Measurements from ENCODE around the gene RTP3.
"Not testable (repeated sequence)": the region's sequence is repeated elsewhere in the genome, so short reads cannot be mapped to it uniquely, and the experiment has no call there.

RTP3 gene

GRCh38 chr3:46504789-46505188, 7.0 kb downstream of the RTP3 start:
- no peaks in the 10 kb centered on the region for H3K4me1 ChIP-seq (ENCODE audit: insufficient read depth, low read length)
- no peaks in the 10 kb centered on the region for H3K27me3 ChIP-seq (ENCODE audit: insufficient read depth, low read length)

GRCh38 chr3:46505953-46506352, 8.2 kb downstream of the RTP3 start:
- Histone ChIP-seq H2AFZ (ENCODE audit: low read depth, low read length) (no peak overlapping the region), H3K27me3 (ENCODE audit: insufficient read depth, low read length) (no peaks in the 10 kb centered on the region), H3K9me3 (ENCODE audit: low read length) (no peaks in the 10 kb centered on the region), H3K36me3 (ENCODE audit: insufficient read depth, low read length) (no peaks in the 10 kb centered on the region), H3K4me3 (ENCODE audit: low read length) (no peak overlapping the region), H3K4me1 (ENCODE audit: insufficient read depth, low read length) (no peaks in the 10 kb centered on the region)

More at GRCh38 chr3:46504789-46505188, 7.0 kb downstream of the RTP3 start:
- Histone ChIP-seq H3K4me3 (ENCODE audit: low read length) (no peak overlapping the region), H3K9me3 (ENCODE audit: low read length) (no peaks in the 10 kb centered on the region), H2AFZ (ENCODE audit: low read depth, low read length) (no peak overlapping the region), H3K36me3 (ENCODE audit: insufficient read depth, low read length) (no peaks in the 10 kb centered on the region)

GRCh38 chr3:46506526-46506925, 8.8 kb downstream of the RTP3 start:
- no peak overlapping the region for H2AFZ ChIP-seq (ENCODE audit: low read depth, low read length)

GRCh38 chr3:46508850-46509591, 11.2 kb downstream of the RTP3 start:
- H3K4me3 ChIP-seq (ENCODE audit: low read length): no peak overlapping the region
- H3K4me1 ChIP-seq (ENCODE audit: insufficient read depth, low read length): no peaks in the 10 kb centered on the region
- no peaks in the 10 kb centered on the region for H3K9me3 ChIP-seq (ENCODE audit: low read length)
- no peaks in the 10 kb centered on the region for H3K27me3 ChIP-seq (ENCODE audit: insufficient read depth, low read length)
- H2AFZ ChIP-seq (ENCODE audit: low read depth, low read length): no peak overlapping the region
- no peaks in the 10 kb centered on the region for H3K36me3 ChIP-seq (ENCODE audit: insufficient read depth, low read length)

More at GRCh38 chr3:46506526-46506925, 8.8 kb downstream of the RTP3 start:
- no peaks in the 10 kb centered on the region for H3K4me1 ChIP-seq (ENCODE audit: insufficient read depth, low read length)
- no peaks in the 10 kb centered on the region for H3K9me3 ChIP-seq (ENCODE audit: low read length)
- H3K36me3 ChIP-seq (ENCODE audit: insufficient read depth, low read length): no peaks in the 10 kb centered on the region
- H3K4me3 ChIP-seq (ENCODE audit: low read length): no peak overlapping the region
- no peaks in the 10 kb centered on the region for H3K27me3 ChIP-seq (ENCODE audit: insufficient read depth, low read length)

GRCh38 chr3:46509661-46510187, 11.9 kb downstream of the RTP3 start:
- Histone ChIP-seq H3K4me3 (ENCODE audit: low read length) (no peak overlapping the region), H3K4me1 (ENCODE audit: insufficient read depth, low read length) (no peaks in the 10 kb centered on the region), H3K27me3 (ENCODE audit: insufficient read depth, low read length) (no peaks in the 10 kb centered on the region), H2AFZ (ENCODE audit: low read depth, low read length) (no peak overlapping the region), H3K36me3 (ENCODE audit: insufficient read depth, low read length) (no peaks in the 10 kb centered on the region), H3K9me3 (ENCODE audit: low read length) (no peaks in the 10 kb centered on the region)

- H3K36me3 ChIP-seq (ENCODE audit: insufficient read depth, low read length): no peaks in the 10 kb centered on the region
- no peaks in the 10 kb centered on the region for H3K27me3 ChIP-seq (ENCODE audit: insufficient read depth, low read length)
- no peak overlapping the region for H2AFZ ChIP-seq (ENCODE audit: low read depth, low read length)
- no peaks in the 10 kb centered on the region for H3K4me1 ChIP-seq (ENCODE audit: insufficient read depth, low read length)
- H3K9me3 ChIP-seq (ENCODE audit: low read length): no peaks in the 10 kb centered on the region
- no peak overlapping the region for H3K4me3 ChIP-seq (ENCODE audit: low read length)
These were observed 14.5 kb downstream of the RTP3 start for GRCh38 chr3:46512191-46512749.

GRCh38 chr3:46516521-46516920, 18.7 kb downstream of the RTP3 start:
- Histone ChIP-seq H3K4me3 (ENCODE audit: low read length) (no peak overlapping the region), H3K4me1 (ENCODE audit: insufficient read depth, low read length) (no peaks in the 10 kb centered on the region), H2AFZ (ENCODE audit: low read depth, low read length) (no peak overlapping the region)

GRCh38 chr3:46517016-46517783, 19.4 kb downstream of the RTP3 start:
- no peak overlapping the region for H3K4me3 ChIP-seq (ENCODE audit: low read length)
- H2AFZ ChIP-seq (ENCODE audit: low read depth, low read length): no peak overlapping the region
- H3K27me3 ChIP-seq (ENCODE audit: insufficient read depth, low read length): no peaks in the 10 kb centered on the region
- no peaks in the 10 kb centered on the region for H3K4me1 ChIP-seq (ENCODE audit: insufficient read depth, low read length)
- H3K9me3 ChIP-seq (ENCODE audit: low read length): no peaks in the 10 kb centered on the region
- no peaks in the 10 kb centered on the region for H3K36me3 ChIP-seq (ENCODE audit: insufficient read depth, low read length)

More at GRCh38 chr3:46516521-46516920, 18.7 kb downstream of the RTP3 start:
- Histone ChIP-seq H3K27me3 (ENCODE audit: insufficient read depth, low read length) (no peaks in the 10 kb centered on the region), H3K9me3 (ENCODE audit: low read length) (no peaks in the 10 kb centered on the region), H3K36me3 (ENCODE audit: insufficient read depth, low read length) (no peaks in the 10 kb centered on the region)

GRCh38 chr3:46517784-46518181, 20.0 kb downstream of the RTP3 start:
- Histone ChIP-seq H2AFZ (ENCODE audit: low read depth, low read length) (no peak overlapping the region), H3K9me3 (ENCODE audit: low read length) (no peaks in the 10 kb centered on the region), H3K4me1 (ENCODE audit: insufficient read depth, low read length) (no peaks in the 10 kb centered on the region), H3K4me3 (ENCODE audit: low read length) (no peak overlapping the region), H3K36me3 (ENCODE audit: insufficient read depth, low read length) (no peaks in the 10 kb centered on the region), H3K27me3 (ENCODE audit: insufficient read depth, low read length) (no peaks in the 10 kb centered on the region)

GRCh38 chr3:46519952-46520351, 22.2 kb downstream of the RTP3 start:
- H3K4me3 ChIP-seq (ENCODE audit: low read length): no peak overlapping the region
- H3K4me1 ChIP-seq (ENCODE audit: insufficient read depth, low read length): no peaks in the 10 kb centered on the region
- H3K36me3 ChIP-seq (ENCODE audit: insufficient read depth, low read length): no peaks in the 10 kb centered on the region
- no peak overlapping the region for H2AFZ ChIP-seq (ENCODE audit: low read depth, low read length)
- no peaks in the 10 kb centered on the region for H3K9me3 ChIP-seq (ENCODE audit: low read length)
- no peaks in the 10 kb centered on the region for H3K27me3 ChIP-seq (ENCODE audit: insufficient read depth, low read length)

GRCh38 chr3:46520531-46520930, 22.8 kb downstream of the RTP3 start:
- Histone ChIP-seq H3K4me3 (ENCODE audit: low read length) (no peak overlapping the region), H3K36me3 (ENCODE audit: insufficient read depth, low read length) (no peaks in the 10 kb centered on the region), H3K9me3 (ENCODE audit: low read length) (no peaks in the 10 kb centered on the region), H3K27me3 (ENCODE audit: insufficient read depth, low read length) (no peaks in the 10 kb centered on the region), H3K4me1 (ENCODE audit: insufficient read depth, low read length) (no peaks in the 10 kb centered on the region), H2AFZ (ENCODE audit: low read depth, low read length) (no peak overlapping the region)

GRCh38 chr3:46521096-46521495, 23.3 kb downstream of the RTP3 start:
- no peaks in the 10 kb centered on the region for H3K4me1 ChIP-seq (ENCODE audit: insufficient read depth, low read length)
- no peaks in the 10 kb centered on the region for H3K27me3 ChIP-seq (ENCODE audit: insufficient read depth, low read length)
- no peak overlapping the region for H2AFZ ChIP-seq (ENCODE audit: low read depth, low read length)

GRCh38 chr3:46522201-46522600, 24.4 kb downstream of the RTP3 start:
- H3K9me3 ChIP-seq (ENCODE audit: low read length); H3K27me3 ChIP-seq (ENCODE audit: insufficient read depth, low read length); H3K4me3 ChIP-seq (ENCODE audit: low read length); H3K36me3 ChIP-seq (ENCODE audit: insufficient read depth, low read length); H3K4me1 ChIP-seq (ENCODE audit: insufficient read depth, low read length); H2AFZ ChIP-seq (ENCODE audit: low read depth, low read length): not testable (repeated sequence)

More at GRCh38 chr3:46521096-46521495, 23.3 kb downstream of the RTP3 start:
- no peaks in the 10 kb centered on the region for H3K36me3 ChIP-seq (ENCODE audit: insufficient read depth, low read length)
- H3K9me3 ChIP-seq (ENCODE audit: low read length): no peaks in the 10 kb centered on the region
- no peak overlapping the region for H3K4me3 ChIP-seq (ENCODE audit: low read length)
